Neural progenitor cell (in vitro differentiated cells): ENCODE results near the gene COX15. TPM values are rescaled to one million over a fixed set of nuclear protein-coding genes. Genes with fewer than 3 reads are reported as not detected.

ENCODE experiments used
- DNase-seq: peaks from one replicate; pipeline ENCODE4 v3.0.0-alpha.2; 2016; ENCODE audit warnings: low spot score
- H2AFZ ChIP-seq: fragments of 200-600 bp; sonication (generic); replicated peaks from 2 replicates; pipeline ENCODE4 v1.6.1; 2016; ENCODE audit warnings: antibody characterized with exemption
- H3F3A ChIP-seq: fragments of 200-600 bp; sonication (generic); 2 replicates; pipeline ENCODE4 v1.6.1; 2016; ENCODE audit warnings: antibody characterized with exemption, low read depth
- H3K27ac ChIP-seq: fragments of 200-600 bp; sonication (generic); 2 replicates; pipeline ENCODE4 v1.5.1; 2016; ENCODE audit warnings: mild to moderate bottlenecking
- H3K27me3 ChIP-seq: fragments of 200-600 bp; sonication (generic); 2 replicates; pipeline ENCODE4 v1.6.1; 2016; ENCODE audit warnings: mild to moderate bottlenecking, moderate library complexity
- H3K36me3 ChIP-seq: fragments of 200-600 bp; sonication (generic); 2 replicates; pipeline ENCODE4 v1.5.1; 2016
- H3K4me1 ChIP-seq: fragments of 200-600 bp; sonication (generic); 2 replicates; pipeline ENCODE4 v1.6.1; 2016; ENCODE audit warnings: mixed run types
- H3K4me2 ChIP-seq: fragments of 200-600 bp; sonication (generic); 2 replicates; pipeline ENCODE4 v1.6.1; 2016
- H3K4me3 ChIP-seq: fragments of 200-600 bp; sonication (generic); 2 replicates; pipeline ENCODE4 v1.5.1; 2016
- H3K79me2 ChIP-seq: fragments of 200-600 bp; sonication (generic); 2 replicates; pipeline ENCODE4 v1.6.1; 2016; ENCODE audit warnings: low read depth
- H3K9ac ChIP-seq: fragments of 200-600 bp; sonication (generic); 2 replicates; pipeline ENCODE4 v1.6.1; 2016
- H3K9me3 ChIP-seq: fragments of 200-600 bp; sonication (generic); 2 replicates; pipeline ENCODE4 v1.5.1; 2016; ENCODE audit warnings: low read depth
- H4K20me1 ChIP-seq: fragments of 200-600 bp; sonication (generic); 2 replicates; pipeline ENCODE4 v1.6.1; 2016; ENCODE audit warnings: low read depth
- H3K27ac Mint-ChIP-seq: 3 replicates; pipeline ENCODE4 v1.8.0; 2021; ENCODE audit warnings: mixed read lengths
- H3K27me3 Mint-ChIP-seq: 2 replicates; pipeline ENCODE4 v1.8.0; 2022; ENCODE audit warnings: low read depth, mild to moderate bottlenecking, inconsistent platforms, moderate library complexity, mixed read lengths; ENCODE audit not compliant: insufficient read depth
- H3K36me3 Mint-ChIP-seq: 3 replicates; pipeline ENCODE4 v1.8.0; 2021; ENCODE audit warnings: mixed read lengths
- H3K4me1 Mint-ChIP-seq: 3 replicates; pipeline ENCODE4 v1.8.0; 2021; ENCODE audit warnings: mixed read lengths
- H3K4me3 Mint-ChIP-seq: 3 replicates; pipeline ENCODE4 v1.8.0; 2021; ENCODE audit warnings: mild to moderate bottlenecking, moderate library complexity, mixed read lengths
- H3K9me3 Mint-ChIP-seq: 3 replicates; pipeline ENCODE4 v1.8.0; 2020; ENCODE audit warnings: mixed read lengths
- EZH2 ChIP-seq: fragments of 200-600 bp; sonication (generic); IDR thresholded peaks from 2 replicates; pipeline ENCODE4 v1.6.1; 2017; ENCODE audit warnings: antibody characterized with exemption, mild to moderate bottlenecking, moderate library complexity
- EZH2phosphoT487 ChIP-seq: fragments of 200-600 bp; sonication (generic); IDR thresholded peaks from 2 replicates; pipeline ENCODE4 v1.6.1; 2017; ENCODE audit warnings: antibody characterized with exemption
- total RNA-seq: library from RNA; depleted of rRNA; stranded (reverse); fragments of >200 nt; gene quantifications from 2 replicates; pipeline ENCODE4 v1.2.3, GENCODE V29; 2015; ENCODE audit warnings: low replicate concordance
- TF ChIP-seq, protein P1 (sequence below): fragments of 200-600 bp; sonication (generic); IDR thresholded peaks from 2 replicates; pipeline ENCODE4 v1.5.1; 2017; ENCODE audit warnings: antibody characterized with exemption, mild to moderate bottlenecking

COX15 gene
- total RNA-seq, 1 donor from 2014 or later = 49.8 TPM

DNA sequence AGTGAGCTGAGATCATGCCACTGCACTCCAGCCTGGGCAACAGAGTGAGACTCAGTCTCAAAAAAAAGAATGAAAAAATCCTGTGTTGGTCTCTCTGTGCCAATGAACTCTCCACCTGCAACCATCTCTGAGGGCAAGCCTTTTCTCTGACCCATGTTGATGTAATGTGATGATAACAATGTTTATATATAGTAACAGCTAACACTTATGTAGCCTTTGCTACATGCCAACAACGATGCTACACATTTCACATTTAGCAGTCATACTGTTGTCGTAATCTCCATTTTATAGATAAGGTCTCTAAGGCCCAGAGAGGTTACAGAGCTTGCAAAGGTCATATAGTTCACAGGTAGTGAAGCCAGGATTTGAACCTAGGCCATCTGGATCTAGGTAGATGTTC lies 11.5 kb downstream of the COX15 start:
- no peak overlapping the region for H3K4me2 ChIP-seq
- no peaks in the 10 kb centered on the region for H3K79me2 ChIP-seq
- Mint-ChIP-seq H3K27me3 (no peaks in the 10 kb centered on the region), H3K4me1 (no peaks in the 10 kb centered on the region), H3K36me3 (peaks cover 40% of the 10 kb centered on the region), H3K4me3 (no peak overlapping the region), H3K27ac (no peak overlapping the region), H3K9me3 (no peaks in the 10 kb centered on the region)
- no peaks in the 10 kb centered on the region for H3K4me1 ChIP-seq
- TF ChIP-seq EZH2 = no peak
- no peaks in the 10 kb centered on the region for H3K9me3 ChIP-seq
- no peaks in the 10 kb centered on the region for H3K27me3 ChIP-seq
- H3K4me3 ChIP-seq = no peak overlapping the region
- DNase-seq = no peak
- no peaks in the 10 kb centered on the region for H3K36me3 ChIP-seq
- H4K20me1 ChIP-seq = no peaks in the 10 kb centered on the region
- H3K27ac ChIP-seq = no peak overlapping the region
- no peak overlapping the region for H3K9ac ChIP-seq
- H2AFZ ChIP-seq = no peak overlapping the region
- H3F3A ChIP-seq = no peaks in the 10 kb centered on the region

DNA sequence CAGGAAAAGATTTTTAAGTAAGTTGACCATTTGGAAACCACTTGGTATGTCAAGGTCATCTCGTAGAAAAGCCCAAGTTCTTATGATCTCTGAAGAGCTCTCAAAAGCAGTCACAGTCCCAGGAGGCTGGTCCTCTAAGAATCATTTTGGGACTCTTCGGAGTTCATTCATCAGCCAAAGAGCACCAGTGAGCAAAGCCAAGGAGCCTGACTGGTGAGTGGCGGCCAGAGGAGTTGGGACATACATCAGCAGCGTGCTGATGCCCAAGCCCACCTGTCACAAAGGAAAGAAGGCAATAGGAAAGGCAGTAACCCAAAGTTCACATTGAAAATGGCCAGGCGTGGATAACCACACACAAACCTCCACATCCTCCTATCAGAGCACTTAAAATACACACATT lies 17.5 kb downstream of the COX15 start:
- H3K27ac Mint-ChIP-seq = no peak overlapping the region
- no peaks in the 10 kb centered on the region for H4K20me1 ChIP-seq
- H3K36me3 Mint-ChIP-seq = peaks cover 24% of the 10 kb centered on the region

DNA sequence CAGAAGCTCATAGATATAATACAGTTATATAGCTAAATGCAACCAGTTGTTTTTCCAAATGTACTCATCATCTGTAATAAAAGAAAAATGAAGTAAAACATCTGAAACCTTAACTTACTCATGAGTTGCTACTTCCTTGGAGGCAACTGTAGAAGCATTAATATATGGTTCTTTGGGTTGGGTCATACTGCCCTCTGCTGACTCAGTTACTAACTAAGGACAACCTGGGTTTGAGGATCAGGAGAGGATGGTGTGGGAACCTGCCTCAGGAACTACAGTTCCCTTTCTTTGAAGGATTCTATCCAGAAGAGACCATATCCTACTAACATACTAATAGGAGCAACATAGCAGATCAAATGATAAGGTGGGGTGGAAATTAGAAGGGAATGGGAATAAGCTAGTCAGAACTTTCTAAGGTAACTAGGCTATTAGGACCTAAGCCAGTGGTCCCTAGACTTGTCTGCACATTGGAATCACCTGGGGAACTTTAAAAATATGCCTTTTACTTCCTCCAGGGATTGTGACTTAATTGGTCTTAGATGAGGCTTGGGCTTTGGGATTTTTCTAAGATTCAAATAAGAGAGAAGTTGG lies 20.7 kb downstream of the COX15 start:
- no peaks in the 10 kb centered on the region for H3F3A ChIP-seq
- Mint-ChIP-seq H3K4me1 (no peaks in the 10 kb centered on the region), H3K36me3 (peaks cover 9% of the 10 kb centered on the region)

More for the DNA sequence above, 17.5 kb downstream of the COX15 start:
- Histone ChIP-seq H3K9me3 (no peaks in the 10 kb centered on the region), H3K9ac (no peak overlapping the region), H3F3A (no peaks in the 10 kb centered on the region), H3K4me2 (no peak overlapping the region), H3K79me2 (no peaks in the 10 kb centered on the region), H3K27ac (no peak overlapping the region), H3K36me3 (no peaks in the 10 kb centered on the region), H3K4me1 (no peaks in the 10 kb centered on the region), H2AFZ (no peak overlapping the region), H3K4me3 (no peak overlapping the region), H3K27me3 (no peaks in the 10 kb centered on the region)
- DNase-seq = no peak
- H3K27me3 Mint-ChIP-seq = peaks cover 3% of the 10 kb centered on the region
- no peaks in the 10 kb centered on the region for H3K9me3 Mint-ChIP-seq
- TF ChIP-seq EZH2 = no peak
- no peak for TF ChIP-seq EZH2phosphoT487
- TF ChIP-seq, protein P1, sequence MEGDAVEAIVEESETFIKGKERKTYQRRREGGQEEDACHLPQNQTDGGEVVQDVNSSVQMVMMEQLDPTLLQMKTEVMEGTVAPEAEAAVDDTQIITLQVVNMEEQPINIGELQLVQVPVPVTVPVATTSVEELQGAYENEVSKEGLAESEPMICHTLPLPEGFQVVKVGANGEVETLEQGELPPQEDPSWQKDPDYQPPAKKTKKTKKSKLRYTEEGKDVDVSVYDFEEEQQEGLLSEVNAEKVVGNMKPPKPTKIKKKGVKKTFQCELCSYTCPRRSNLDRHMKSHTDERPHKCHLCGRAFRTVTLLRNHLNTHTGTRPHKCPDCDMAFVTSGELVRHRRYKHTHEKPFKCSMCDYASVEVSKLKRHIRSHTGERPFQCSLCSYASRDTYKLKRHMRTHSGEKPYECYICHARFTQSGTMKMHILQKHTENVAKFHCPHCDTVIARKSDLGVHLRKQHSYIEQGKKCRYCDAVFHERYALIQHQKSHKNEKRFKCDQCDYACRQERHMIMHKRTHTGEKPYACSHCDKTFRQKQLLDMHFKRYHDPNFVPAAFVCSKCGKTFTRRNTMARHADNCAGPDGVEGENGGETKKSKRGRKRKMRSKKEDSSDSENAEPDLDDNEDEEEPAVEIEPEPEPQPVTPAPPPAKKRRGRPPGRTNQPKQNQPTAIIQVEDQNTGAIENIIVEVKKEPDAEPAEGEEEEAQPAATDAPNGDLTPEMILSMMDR = no peak
- no peak overlapping the region for H3K4me3 Mint-ChIP-seq
- no peaks in the 10 kb centered on the region for H3K4me1 Mint-ChIP-seq

More for the DNA sequence above, 20.7 kb downstream of the COX15 start:
- Histone ChIP-seq H3K4me1 (no peaks in the 10 kb centered on the region), H3K9me3 (no peaks in the 10 kb centered on the region), H3K79me2 (no peaks in the 10 kb centered on the region), H2AFZ (no peak overlapping the region), H4K20me1 (no peaks in the 10 kb centered on the region), H3K27ac (no peak overlapping the region), H3K4me2 (no peak overlapping the region), H3K9ac (no peak overlapping the region), H3K36me3 (no peaks in the 10 kb centered on the region), H3K4me3 (no peak overlapping the region), H3K27me3 (no peaks in the 10 kb centered on the region)
- TF ChIP-seq, protein P1 = peak; percentile 62
- no peak for TF ChIP-seq EZH2
- no peak for TF ChIP-seq EZH2phosphoT487
- Mint-ChIP-seq H3K4me3 (no peak overlapping the region), H3K27me3 (peaks cover 3% of the 10 kb centered on the region), H3K27ac (no peak overlapping the region), H3K9me3 (no peaks in the 10 kb centered on the region)
- peak; percentile 52 for DNase-seq
